Duodenal mucosa (tissue), 2 donors: Measurements from ENCODE around the gene E2F4.

Source experiments
- H3K27ac ChIP-seq: one replicate; pipeline ENCODE4 v1.7.0; 2013; ENCODE audit warnings: low read depth, low read length
- H3K27me3 ChIP-seq, 2 donors: one replicate each; pipeline ENCODE4 v1.7.0; 2013; ENCODE audit warnings: low read length in 2 of 2, control low read depth in 1 of 2; ENCODE audit not compliant: insufficient read depth in 2 of 2, control insufficient read depth in 1 of 2
- H3K36me3 ChIP-seq, 2 donors: one replicate each; pipeline ENCODE4 v1.7.0; 2013; ENCODE audit warnings: low read length in 2 of 2, control low read depth in 1 of 2; ENCODE audit not compliant: insufficient read depth in 2 of 2, control insufficient read depth in 1 of 2
- H3K4me1 ChIP-seq, 2 donors: one replicate each; pipeline ENCODE4 v1.7.0; 2013; ENCODE audit warnings: low read length in 2 of 2, control low read depth in 1 of 2; ENCODE audit not compliant: insufficient read depth in 2 of 2, control insufficient read depth in 1 of 2
- H3K4me3 ChIP-seq, 2 donors: one replicate each; pipeline ENCODE4 v1.7.0; 2013; ENCODE audit warnings: low read length in 2 of 2, low read depth in 1 of 2
- H3K9ac ChIP-seq, 2 donors: one replicate each; pipeline ENCODE4 v1.7.0; 2013; ENCODE audit warnings: low read length in 2 of 2, low read depth in 1 of 2
- H3K9me3 ChIP-seq, 2 donors: one replicate each; pipeline ENCODE4 v1.7.0; 2013; ENCODE audit warnings: low read length in 2 of 2, control low read depth in 1 of 2; ENCODE audit not compliant: control insufficient read depth in 1 of 2

E2F4 gene

GRCh38 chr16:67201411-67202345 is 9.7 kb downstream of the E2F4 start:
- Histone ChIP-seq H3K9me3 (no peaks in the 10 kb centered on the region), H3K4me3 (no peak overlapping the region), H3K27me3 (no peaks in the 10 kb centered on the region), H3K36me3 (peaks cover 21 to 61% of the 10 kb centered on the region in 2 donors), H3K9ac (no peak overlapping the region), H3K27ac (no peak overlapping the region), H3K4me1 (peaks cover 14 to 18% of the 10 kb centered on the region in 2 donors)

- H3K4me3 ChIP-seq, result no peak overlapping the region
- no peak overlapping the region for H3K27ac ChIP-seq
- no peaks in the 10 kb centered on the region for H3K27me3 ChIP-seq
- H3K9ac ChIP-seq, result no peak overlapping the region
- H3K36me3 ChIP-seq, result peaks cover 14 to 53% of the 10 kb centered on the region in 2 donors
- no peaks in the 10 kb centered on the region for H3K9me3 ChIP-seq
- H3K4me1 ChIP-seq, result peaks cover 13 to 18% of the 10 kb centered on the region in 2 donors
Observed at GRCh38 chr16:67202426-67202825, 10.5 kb downstream of the E2F4 start.

DNA sequence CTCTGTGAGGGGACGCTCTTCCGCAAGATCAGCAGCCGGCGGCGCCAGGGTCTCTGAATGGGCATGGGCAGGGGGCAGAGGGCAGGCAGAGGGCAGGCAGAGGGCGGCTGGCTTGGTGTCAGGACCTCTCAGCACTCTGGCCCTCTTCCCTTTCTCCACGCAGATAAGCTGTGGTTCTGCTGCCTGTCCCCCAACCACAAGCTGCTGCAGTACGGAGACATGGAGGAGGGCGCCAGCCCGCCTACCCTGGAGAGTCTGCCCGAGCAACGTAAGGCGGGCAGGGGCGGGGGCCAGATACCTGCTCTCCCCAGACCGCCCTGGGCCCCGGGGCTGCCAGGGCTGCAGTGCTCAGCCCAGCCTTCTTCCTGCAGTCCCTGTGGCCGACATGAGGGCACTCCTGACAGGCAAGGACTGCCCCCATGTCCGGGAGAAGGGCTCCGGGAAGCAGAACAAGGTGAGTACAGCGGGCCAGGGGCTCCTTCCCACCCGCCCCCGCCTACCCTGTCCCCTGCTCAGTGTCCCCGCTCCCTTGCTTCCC is 11.1 kb downstream of the E2F4 start:
- H3K4me1 ChIP-seq, result peaks cover 7 to 13% of the 10 kb centered on the region in 2 donors
- no peak overlapping the region for H3K27ac ChIP-seq
- peaks cover 11 to 47% of the 10 kb centered on the region in 2 donors for H3K36me3 ChIP-seq
- H3K27me3 ChIP-seq, result no peaks in the 10 kb centered on the region
- H3K4me3 ChIP-seq, result no peak overlapping the region
- H3K9ac ChIP-seq, result no peak overlapping the region
- H3K9me3 ChIP-seq, result no peaks in the 10 kb centered on the region

- H3K9me3 ChIP-seq, result no peaks in the 10 kb centered on the region
- peaks cover 11 to 43% of the 10 kb centered on the region in 2 donors for H3K36me3 ChIP-seq
- H3K9ac ChIP-seq, result no peak overlapping the region
- peaks cover 0 to 6% of the 10 kb centered on the region in 2 donors for H3K4me1 ChIP-seq
- no peaks in the 10 kb centered on the region for H3K27me3 ChIP-seq
- no peak overlapping the region for H3K27ac ChIP-seq
- no peak overlapping the region for H3K4me3 ChIP-seq
Observed at GRCh38 chr16:67204076-67204475, 12.1 kb downstream of the E2F4 start.

DNA sequence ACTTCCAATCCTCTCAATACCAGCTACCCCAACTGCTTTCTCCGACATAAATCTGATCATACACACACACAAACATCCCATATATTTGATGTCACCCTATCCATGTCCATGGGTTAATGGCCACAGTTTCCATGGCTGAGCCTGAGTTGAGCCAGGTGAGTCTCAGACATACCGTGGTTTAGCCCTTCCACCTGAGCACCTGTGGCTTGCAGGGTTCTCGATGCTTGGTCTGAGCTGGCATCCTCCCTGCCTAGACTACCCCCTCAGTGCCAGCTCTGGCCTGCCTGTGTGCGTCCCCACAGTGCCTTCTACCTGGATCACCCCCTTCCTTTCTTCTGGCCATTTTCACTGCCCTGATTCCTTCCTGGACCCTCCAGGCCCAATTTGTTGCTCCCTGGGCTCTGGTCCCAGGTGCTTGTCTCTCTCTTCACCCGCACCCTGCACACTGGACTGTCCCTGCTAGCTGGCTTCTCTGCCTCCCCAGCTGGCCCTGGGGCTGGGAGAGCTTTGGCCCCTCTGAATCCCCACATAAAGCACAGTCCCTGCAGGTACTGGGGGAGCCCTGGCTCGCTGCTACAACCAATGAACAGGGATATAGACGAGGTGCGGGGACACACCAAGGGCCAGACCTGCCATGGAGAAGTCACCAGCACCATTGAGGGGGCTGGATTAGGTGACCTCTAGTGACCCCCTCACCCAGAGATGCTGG is 14.3 kb downstream of the E2F4 start:
- H3K36me3 ChIP-seq, result peaks cover 6 to 32% of the 10 kb centered on the region in 2 donors
- H3K27me3 ChIP-seq, result no peaks in the 10 kb centered on the region
- no peak overlapping the region for H3K27ac ChIP-seq
- no peaks in the 10 kb centered on the region for H3K9me3 ChIP-seq
- no peak overlapping the region for H3K9ac ChIP-seq
- no peak overlapping the region for H3K4me3 ChIP-seq
- H3K4me1 ChIP-seq, result no peaks in the 10 kb centered on the region

DNA sequence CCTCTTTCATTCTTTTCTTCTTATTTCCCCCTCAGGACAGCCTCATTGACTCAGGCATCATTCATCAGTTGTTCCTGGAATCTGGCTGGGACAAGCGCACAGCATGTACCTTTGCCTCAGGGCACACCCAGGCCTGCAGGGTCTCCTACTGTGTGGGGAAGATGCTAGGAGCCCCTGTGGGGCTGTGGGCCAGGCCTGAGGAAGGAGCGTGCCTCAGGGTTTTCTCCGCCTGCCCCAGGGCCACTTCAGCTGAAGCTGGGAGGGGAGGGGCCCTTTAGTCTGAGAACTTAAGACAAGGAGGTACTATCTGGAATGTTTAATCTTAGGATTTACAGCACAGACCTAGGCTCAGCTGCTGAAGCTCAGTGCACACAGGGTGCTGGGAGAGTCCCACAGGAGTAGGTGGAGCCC is 14.9 kb downstream of the E2F4 start:
- peaks cover 3 to 27% of the 10 kb centered on the region in 2 donors for H3K36me3 ChIP-seq
- no peaks in the 10 kb centered on the region for H3K27me3 ChIP-seq
- H3K4me3 ChIP-seq, result no peak overlapping the region
- no peaks in the 10 kb centered on the region for H3K9me3 ChIP-seq
- H3K27ac ChIP-seq, result no peak overlapping the region
- H3K9ac ChIP-seq, result no peak overlapping the region
- no peaks in the 10 kb centered on the region for H3K4me1 ChIP-seq

DNA sequence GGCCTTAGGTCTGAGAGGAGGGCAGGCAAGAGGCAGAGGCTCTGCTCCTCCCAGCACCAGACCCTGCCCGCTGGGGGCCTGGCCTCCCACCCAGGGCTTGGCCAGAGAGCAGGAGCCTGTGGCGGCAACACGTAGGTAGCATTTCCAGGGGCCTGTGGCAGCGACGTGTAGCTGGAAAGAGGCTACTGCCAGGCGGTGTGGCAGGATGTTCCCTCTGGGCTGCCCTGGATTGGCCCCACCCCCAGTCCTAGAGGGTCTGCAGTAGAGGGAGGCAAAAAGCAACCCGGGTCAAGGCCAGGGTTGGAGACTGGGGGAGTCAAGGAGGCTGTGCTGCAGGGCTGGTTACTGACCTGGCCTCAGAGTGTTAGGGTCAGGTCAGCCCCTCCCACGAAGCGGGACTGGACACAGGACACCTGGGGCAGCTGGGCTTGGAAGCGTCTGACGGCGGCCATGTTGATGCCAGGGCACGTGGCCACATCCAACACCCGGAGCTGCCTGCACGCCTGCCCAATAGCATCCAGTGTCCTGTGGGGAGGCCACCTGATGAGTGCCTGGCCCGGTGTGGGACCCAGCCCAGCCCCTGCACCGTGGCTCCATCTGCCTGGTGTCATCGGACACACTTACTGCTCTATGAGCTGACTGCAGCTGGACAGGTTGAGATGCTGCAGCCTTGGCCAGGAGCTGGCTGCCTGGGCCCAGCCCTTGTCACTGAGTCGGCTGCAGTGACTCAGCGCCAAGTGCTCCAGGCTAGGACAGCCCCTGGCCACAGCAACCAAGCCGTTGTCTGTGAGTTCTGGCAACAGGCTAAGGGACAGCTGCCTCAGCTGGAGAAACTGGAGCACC is 15.5 kb downstream of the E2F4 start:
- H3K36me3 ChIP-seq, result peaks cover 3 to 20% of the 10 kb centered on the region in 2 donors
- no peak overlapping the region for H3K4me3 ChIP-seq
- H3K9ac ChIP-seq, result no peak overlapping the region
- no peak overlapping the region for H3K27ac ChIP-seq
- H3K27me3 ChIP-seq, result no peaks in the 10 kb centered on the region
- H3K4me1 ChIP-seq, result no peaks in the 10 kb centered on the region
- H3K9me3 ChIP-seq, result no peaks in the 10 kb centered on the region

GRCh38 chr16:67208154-67208896 is 16.4 kb downstream of the E2F4 start:
- Histone ChIP-seq H3K36me3 (peaks cover 0 to 12% of the 10 kb centered on the region in 2 donors), H3K4me1 (peaks cover 2 to 4% of the 10 kb centered on the region in 2 donors), H3K27ac (no peak overlapping the region), H3K4me3 (no peak overlapping the region), H3K27me3 (no peaks in the 10 kb centered on the region), H3K9me3 (no peaks in the 10 kb centered on the region), H3K9ac (no peak overlapping the region)

DNA sequence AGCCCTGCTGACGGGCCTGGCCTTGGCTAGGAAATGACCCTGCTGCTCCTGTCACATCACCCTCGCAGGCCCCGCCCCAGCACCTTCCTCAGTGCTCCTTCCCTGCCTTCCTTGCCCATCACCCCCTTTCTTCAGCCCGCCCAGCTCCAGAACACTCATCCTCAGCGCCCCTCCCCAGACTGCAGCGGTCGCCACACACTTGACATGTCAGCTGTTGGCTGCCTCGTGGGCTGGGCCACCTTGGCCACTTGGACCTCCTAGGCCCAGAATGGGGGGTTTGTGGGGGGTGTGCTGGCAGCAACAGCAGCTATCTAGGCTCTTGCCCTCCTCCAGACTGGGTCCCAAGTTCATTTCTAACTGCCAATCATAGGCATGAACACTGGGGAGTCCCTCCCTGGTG is 17.6 kb downstream of the E2F4 start:
- no peaks in the 10 kb centered on the region for H3K36me3 ChIP-seq
- no peak overlapping the region for H3K27ac ChIP-seq
- H3K27me3 ChIP-seq, result no peaks in the 10 kb centered on the region
- H3K9ac ChIP-seq, result no peak overlapping the region
- H3K9me3 ChIP-seq, result no peaks in the 10 kb centered on the region
- no peak overlapping the region for H3K4me3 ChIP-seq
- H3K4me1 ChIP-seq, result peaks cover 6 to 16% of the 10 kb centered on the region in 2 donors
